Stimulated activated naive CD4-positive, alpha-beta T cell treated with Interleukin-2 at 50 U/mL for 16 hours (primary cell): ENCODE data around the gene POTEF.
A peak's percentile ranks its signal among the peaks of the same experiment; 100 is the strongest.
"Not testable (repeated sequence)": the region's sequence is repeated elsewhere in the genome, so short reads cannot be mapped to it uniquely, and the experiment has no call there.

Experiments used
- DNase-seq: peaks from one replicate; lab custom pipeline; 2025; lab: John Stamatoyannopoulos, UW

POTEF gene

DNA sequence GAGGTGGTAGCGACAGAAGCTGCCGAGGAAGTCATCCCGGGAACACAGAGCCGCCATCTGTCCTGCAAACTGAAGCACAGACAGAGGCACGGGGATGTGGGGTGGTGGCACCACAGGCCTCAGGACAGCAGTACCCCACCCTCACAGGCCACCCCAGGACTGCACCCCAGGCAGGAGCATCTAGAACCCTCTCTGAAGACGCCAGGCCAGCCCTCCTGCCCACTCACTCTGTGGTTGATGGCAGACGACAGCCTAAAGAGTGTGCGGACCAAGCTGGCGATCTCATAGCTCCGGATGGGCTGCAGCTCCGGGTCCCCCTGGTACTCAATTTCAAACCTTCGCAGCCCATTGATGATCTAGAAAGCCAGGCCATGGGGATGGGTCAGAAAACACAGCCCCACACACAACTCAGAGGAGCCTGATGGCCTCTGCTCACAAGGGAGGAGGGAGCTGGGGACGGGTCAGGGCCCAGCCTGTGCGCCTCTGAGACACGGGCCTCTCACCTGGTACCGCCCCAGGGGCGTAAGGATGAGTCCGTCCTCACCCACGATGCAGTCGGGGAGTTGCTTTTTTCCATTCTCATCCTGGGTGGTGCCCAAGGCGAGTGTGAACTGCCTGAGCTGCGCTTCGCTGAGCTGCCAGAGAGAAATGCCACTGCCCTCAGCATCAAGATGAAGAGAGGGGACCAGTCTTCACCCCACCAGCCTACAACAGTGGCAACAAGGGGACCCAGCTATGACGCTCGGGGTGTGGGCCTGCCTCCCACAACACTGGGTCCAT, 24.0 kb upstream of the POTEF start:
- DNase-seq = no peak

DNA sequence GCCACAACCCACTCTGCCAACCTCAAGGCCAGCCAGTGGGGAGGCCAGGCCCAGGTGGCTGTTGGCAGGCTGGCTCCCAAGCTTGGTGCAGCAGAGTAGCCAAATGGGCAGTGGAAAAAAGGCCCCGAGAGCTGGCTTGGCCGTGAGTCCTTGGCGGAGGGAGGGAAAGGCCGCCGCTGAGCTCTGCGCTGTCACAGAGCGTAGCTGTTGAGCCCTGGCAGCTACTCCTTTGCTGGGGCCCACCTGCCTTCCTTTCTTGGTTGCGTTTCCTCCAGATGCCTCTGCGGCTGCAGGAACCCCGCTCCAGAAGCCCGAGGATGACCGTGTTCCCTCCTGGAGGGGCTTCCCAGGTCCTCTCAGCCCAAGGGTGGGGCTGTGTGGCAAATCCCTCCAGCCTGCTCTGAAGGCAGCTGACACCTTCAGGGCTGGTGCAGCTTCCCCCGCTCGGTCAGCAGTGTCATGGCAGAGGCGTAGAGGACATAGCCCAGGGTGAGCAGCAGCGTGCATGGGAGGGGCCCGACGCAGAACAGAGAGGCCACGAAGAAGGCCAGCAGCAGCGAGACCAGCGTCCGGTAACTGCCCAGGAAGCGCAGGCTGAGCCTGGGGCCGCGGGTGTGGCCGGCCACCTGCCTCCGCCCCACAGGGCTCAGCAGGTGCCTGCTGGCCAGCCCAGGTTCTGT, 23.3 kb upstream of the POTEF start:
- not testable (repeated sequence) for DNase-seq

DNA sequence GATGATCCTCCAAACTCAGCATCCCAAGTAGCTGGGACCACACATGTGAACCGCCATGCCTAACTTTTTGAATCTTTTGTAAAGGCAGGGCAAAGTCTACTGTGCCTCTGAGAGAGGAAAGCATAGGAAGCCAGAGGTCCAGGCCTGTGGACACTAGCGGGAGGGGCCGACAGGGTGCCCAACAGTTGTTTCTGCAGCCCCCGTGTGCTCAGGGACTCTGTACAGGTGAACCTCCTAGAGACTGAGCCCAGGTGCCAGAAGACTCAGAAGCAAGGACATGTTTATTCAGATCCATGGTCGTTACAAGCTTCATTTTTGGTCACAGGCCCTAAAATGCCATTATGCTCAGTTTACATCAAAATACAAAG, 22.1 kb upstream of the POTEF start:
- not testable (repeated sequence) for DNase-seq

DNA sequence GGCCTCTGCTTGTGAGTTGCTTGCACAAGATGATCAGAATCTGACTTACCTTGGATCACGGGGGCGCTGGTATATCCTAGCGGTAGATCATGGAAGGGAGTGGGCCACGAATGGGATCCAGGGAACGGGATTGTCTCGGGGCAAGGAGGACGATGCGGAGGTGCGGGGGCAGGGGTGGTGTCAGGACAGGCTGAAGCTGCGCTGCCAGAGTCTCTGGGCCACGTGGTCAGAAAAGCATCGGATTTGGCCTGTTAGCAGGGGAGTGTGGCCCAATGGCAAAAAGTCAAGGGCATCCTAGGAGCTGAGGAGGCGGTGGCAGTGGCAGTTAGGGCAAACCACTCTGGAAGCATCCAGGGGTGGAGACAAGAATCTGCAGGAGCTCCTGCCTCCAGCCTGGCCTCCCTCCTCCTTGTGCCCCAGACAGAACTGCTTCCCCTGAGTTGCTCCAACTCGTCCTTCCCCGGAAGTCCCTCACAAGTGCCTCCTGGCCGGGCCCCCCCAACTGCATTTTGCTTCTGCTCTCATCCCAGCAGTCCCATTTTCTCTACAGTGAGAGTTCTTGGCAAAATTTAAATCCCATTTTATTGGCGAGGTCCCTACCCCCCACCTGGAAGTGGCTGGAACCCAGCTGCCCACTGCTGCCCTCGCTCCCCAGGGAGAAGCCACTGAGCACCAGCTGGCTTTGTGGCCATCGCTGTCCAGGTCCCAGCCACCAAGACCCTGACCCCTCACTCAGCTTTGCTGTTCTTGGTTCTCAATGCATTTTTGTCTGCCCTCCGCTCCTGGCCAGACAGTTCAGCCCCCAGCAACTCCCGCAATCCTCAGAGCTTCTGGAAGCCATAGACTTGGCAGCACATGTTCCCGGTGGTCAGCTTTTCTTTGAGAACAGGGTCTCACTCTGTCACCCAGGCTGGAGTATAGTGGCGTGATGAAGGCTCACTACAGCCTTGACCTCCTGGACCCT, 21.4 kb upstream of the POTEF start:
- DNase-seq = no peak

DNA sequence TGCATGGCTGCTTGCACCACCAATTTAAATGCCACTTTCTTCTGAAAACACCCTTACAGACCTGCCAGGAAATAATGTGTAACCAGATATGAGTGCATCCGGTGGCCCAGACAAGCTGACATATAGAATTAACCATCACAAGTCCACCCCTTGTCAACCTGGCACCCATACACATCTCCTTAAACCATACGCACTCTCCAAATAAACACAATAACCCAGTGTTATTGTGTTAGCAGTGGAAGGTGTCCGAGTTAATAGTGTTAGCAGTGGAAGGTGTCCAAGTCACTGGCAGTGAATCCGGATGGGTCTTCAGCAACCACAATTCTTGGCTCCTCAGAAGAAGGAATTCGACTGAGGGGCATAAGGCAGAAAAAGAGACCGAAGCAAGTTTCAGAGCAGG, 19.5 kb upstream of the POTEF start:
- not testable (repeated sequence) for DNase-seq

DNA sequence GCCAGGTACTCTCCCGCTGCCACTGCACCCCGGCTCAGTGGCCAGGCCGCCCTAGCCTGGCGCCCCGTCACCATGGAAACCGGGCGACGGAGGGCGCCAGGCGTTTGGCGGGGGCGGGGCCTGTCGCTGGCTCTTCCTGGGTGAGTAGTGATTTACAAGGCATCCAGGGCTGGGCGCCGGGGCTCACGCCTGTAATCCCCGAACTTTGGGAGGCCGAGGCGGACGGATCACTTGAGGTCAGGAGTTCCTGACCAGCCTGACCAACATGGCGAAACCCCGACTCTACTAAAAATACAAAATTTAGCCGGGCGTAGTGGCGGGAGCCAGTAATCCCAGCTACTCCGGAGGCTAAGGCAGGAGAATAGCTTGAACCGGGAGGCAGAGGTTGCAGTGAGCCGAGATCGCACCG, 16.0 kb upstream of the POTEF start, which contains the start of gene CCDC74B:
TSS of gene CCDC74B (minus strand) at position 107 of the 409 bp plus-strand sequence. CDS start 116 bp downstream, outside the sequence.
- DNase-seq = peak; percentile 47

- not testable (repeated sequence) for DNase-seq
Measured at GRCh38 chr2:130143266-130144039, 14.4 kb upstream of the POTEF start.

DNA sequence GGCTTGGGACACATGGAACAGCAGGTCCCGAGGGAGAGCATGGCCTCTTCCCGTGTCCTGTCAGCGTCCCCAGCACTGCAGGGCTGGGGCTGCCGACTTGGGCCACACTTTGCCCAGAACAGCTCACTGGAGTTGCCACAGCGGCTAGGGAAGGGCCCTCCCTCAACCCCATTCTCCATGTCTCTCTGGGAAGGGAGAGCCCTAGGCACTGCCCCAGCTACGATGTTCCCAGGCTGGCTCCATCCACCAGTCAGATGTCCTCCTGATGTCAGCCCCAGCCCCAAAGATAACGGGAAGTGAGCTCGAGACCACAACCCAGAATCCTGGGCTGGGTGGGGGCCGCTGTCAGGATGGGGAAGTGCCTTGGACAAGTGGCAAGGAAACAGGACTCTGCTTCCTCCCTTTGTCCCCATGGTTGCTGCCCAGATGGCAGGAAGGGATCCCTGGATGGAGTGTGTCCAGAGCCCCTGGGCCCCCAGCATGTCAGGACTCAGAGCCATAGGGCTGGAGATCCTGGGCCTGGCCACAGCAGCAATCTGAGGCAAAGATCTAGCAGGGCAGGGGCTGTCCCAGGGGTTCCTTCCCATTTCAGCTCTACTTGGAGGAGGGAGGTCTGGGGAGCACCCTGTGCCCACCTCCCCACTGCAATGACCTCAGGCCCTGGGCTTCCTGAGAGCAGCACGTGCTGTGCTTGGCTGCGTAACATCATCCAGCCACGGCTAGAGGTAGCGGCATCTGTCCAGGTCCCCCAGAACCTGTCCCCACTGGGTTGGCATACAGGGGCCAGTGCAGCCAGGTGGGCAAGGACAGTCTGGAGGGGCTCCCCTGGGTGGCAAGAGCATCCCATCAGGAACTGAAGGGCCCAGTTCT, 13.6 kb upstream of the POTEF start:
- not testable (repeated sequence) for DNase-seq

DNA sequence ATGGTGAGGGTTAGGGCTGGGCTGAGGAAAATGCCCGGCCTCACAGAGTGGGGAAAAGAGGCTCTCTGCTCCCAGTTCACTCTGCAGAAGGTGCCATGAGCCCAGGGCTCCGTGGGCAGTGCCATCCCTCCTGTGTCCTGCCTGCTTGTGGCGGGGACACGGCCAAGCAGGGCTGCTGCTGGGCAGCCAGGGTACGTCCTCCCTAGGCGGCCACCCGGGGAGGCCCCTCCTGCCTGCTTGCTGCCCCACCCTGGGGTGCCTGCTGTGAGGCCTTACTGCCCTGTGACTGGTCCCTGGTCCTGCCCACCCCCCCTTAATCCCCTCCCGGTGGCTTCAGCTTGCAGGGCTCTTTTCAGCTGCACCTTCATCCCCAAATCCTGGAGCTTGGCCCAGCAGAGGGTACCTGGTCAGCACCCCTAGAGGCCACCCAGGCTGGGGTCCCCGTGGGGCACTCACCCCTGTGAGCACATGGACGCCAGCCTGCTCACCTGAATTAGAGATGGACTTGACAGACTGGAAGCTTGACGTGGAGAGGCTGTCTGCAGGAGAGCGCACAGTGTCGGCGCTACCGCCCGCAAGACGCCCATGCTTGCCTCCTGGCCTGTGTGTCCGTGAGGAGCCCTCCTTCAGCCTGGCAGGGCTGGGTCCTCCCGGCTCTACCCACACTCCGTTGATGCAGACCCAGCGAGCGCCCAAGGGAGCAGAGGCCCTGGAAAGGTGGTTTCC, 12.8 kb upstream of the POTEF start:
- not testable (repeated sequence) for DNase-seq

- DNase-seq = not testable (repeated sequence)
Measured at GRCh38 chr2:130141002-130141401, 12.0 kb upstream of the POTEF start.

GRCh38 chr2:130140516-130140915, 11.5 kb upstream of the POTEF start:
- not testable (repeated sequence) for DNase-seq

GRCh38 chr2:130139331-130140280, 10.6 kb upstream of the POTEF start:
- not testable (repeated sequence) for DNase-seq

DNA sequence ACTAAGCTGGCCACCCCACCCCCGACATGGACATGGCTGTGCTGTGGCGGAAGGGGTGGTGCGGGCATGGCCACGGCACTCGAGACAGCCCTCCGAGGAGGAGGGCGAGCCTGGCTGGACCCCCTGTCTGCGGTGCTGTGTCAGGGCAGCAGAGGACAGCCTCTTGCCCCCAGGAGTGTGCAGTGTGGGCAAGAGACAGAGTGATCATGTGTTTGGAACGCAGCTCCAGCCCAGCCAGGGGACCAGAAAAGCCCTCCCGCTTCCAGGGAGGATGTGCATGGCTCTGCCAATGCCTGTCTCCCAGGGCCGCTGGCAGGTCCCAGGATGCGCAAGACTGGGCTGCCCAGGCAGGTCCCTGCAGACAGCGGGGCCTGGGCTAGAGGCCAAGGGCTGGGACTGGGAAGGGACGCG, 9.8 kb upstream of the POTEF start:
- DNase-seq = not testable (repeated sequence)

DNA sequence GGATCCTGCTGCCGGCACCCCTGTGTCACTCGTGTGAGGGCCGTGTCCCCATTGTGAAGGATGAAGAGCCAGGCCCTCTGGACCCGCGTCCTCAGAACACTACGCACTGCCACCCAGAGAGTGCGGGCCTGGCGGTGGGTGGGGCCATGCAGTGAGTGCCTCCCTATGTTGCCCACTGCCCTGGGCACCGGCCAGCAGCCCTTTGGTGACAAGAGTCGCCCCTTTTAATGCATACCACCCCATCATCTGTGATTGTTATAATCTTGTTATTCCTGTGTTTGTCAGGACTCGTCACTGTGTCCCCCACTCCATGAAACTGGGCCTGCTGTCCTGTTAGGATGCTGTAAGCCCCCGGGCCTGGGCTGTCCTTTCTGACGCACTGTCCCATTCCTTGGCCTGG, 9.3 kb upstream of the POTEF start:
- DNase-seq = not testable (repeated sequence)

- not testable (repeated sequence) for DNase-seq
Measured at GRCh38 chr2:130137118-130137517, 8.1 kb upstream of the POTEF start.

- DNase-seq = not testable (repeated sequence)
Measured at GRCh38 chr2:130136546-130136945, 7.5 kb upstream of the POTEF start.

GRCh38 chr2:130135692-130136541, 6.9 kb upstream of the POTEF start:
- DNase-seq = no peak
